Measurements from ENCODE around the gene RPS21. TPM values are rescaled to one million over a fixed set of nuclear protein-coding genes. Genes with fewer than 3 reads are reported as not detected.

The RPS21 gene
- total and polyA plus RNA-seq, 2 of the 4 experiments (the other 2 are of a cell fraction): 2,710 to 4,298 TPM

- H3K18ac ChIP-seq (ENCODE audit: low read depth, low read length): no peak overlapping the region
- H3K27me3 ChIP-seq (ENCODE audit: control insufficient read depth, insufficient read depth, low read length): no peaks in the 10 kb centered on the region
- POLR2A ChIA-PET (ENCODE audit: unreplicated experiment): no interaction called here
- no peak overlapping the region for H4K5ac ChIP-seq (ENCODE audit: low read depth, low read length)
- no peak overlapping the region for H2BK20ac ChIP-seq (ENCODE audit: low read depth, low read length)
- no peak overlapping the region for H3K14ac ChIP-seq (replicated peaks; ENCODE audit: low read depth, low read length)
- H3K23ac ChIP-seq (ENCODE audit: low read depth, low read length): no peak overlapping the region
- TF ChIP-seq BHLHE40 (IDR thresholded peaks at IDR 0.05; ENCODE audit: low read depth, low read length) (no peak), MXI1 (IDR thresholded peaks at IDR 0.05; ENCODE audit: borderline replicate concordance, low read depth, low read length) (no peak), MAZ (IDR thresholded peaks at IDR 0.05; ENCODE audit: borderline replicate concordance, low read depth, low read length) (no peak), CHD1 (IDR thresholded peaks at IDR 0.05; ENCODE audit: low read depth, low read length) (no peak), NFE2L2 (IDR thresholded peaks at IDR 0.05; ENCODE audit: low read depth, low read length) (no peak), CTCF (conservative IDR thresholded peaks at IDR 0.05; ENCODE audit: low read depth, low read length) (no peak), RCOR1 (IDR thresholded peaks at IDR 0.05; ENCODE audit: insufficient replicate concordance, low read length) (no peak), MAFK (IDR thresholded peaks at IDR 0.05; ENCODE audit: low read depth, low read length) (no peak), RFX5 (IDR thresholded peaks at IDR 0.05; ENCODE audit: low read depth, low read length) (no peak), CEBPB (IDR thresholded peaks at IDR 0.05; ENCODE audit: low read depth, low read length) (no peak), FOS (IDR thresholded peaks at IDR 0.05; ENCODE audit: low read depth, low read length) (no peak), SMC3 (IDR thresholded peaks at IDR 0.05; ENCODE audit: low read depth, low read length) (no peak), RAD21 (IDR thresholded peaks at IDR 0.05; ENCODE audit: low read length) (no peak)
- TF ChIP-seq, protein P1, sequence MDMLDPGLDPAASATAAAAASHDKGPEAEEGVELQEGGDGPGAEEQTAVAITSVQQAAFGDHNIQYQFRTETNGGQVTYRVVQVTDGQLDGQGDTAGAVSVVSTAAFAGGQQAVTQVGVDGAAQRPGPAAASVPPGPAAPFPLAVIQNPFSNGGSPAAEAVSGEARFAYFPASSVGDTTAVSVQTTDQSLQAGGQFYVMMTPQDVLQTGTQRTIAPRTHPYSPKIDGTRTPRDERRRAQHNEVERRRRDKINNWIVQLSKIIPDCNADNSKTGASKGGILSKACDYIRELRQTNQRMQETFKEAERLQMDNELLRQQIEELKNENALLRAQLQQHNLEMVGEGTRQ (IDR thresholded peaks at IDR 0.05; ENCODE audit: low read depth, low read length): no peak
- TF ChIP-seq, protein P2, sequence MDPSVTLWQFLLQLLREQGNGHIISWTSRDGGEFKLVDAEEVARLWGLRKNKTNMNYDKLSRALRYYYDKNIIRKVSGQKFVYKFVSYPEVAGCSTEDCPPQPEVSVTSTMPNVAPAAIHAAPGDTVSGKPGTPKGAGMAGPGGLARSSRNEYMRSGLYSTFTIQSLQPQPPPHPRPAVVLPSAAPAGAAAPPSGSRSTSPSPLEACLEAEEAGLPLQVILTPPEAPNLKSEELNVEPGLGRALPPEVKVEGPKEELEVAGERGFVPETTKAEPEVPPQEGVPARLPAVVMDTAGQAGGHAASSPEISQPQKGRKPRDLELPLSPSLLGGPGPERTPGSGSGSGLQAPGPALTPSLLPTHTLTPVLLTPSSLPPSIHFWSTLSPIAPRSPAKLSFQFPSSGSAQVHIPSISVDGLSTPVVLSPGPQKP (IDR thresholded peaks at IDR 0.05; ENCODE audit: borderline replicate concordance, low read depth, low read length): no peak
- BruUV-seq (replicated peaks): no TSS peak
- no peak overlapping the region for H2BK5ac ChIP-seq (ENCODE audit: low read depth, low read length, poor library complexity, severe bottlenecking)
- no peak overlapping the region for H2BK120ac ChIP-seq (ENCODE audit: low read depth, low read length)
- DNase-seq: no peak
- H4K8ac ChIP-seq (ENCODE audit: low read depth in 2 of 2, low read length in 2 of 2): no peak overlapping the region
- H2BK15ac ChIP-seq (ENCODE audit: low read depth, low read length): no peak overlapping the region
- no peak overlapping the region for H3K4ac ChIP-seq (ENCODE audit: low read depth, low read length)
- H4K91ac ChIP-seq (ENCODE audit: insufficient read depth, low read depth, low read length): no peak overlapping the region
- H2AFZ ChIP-seq (replicated peaks; ENCODE audit: low read length, poor library complexity): no peak overlapping the region
- peaks cover 9% of the 10 kb centered on the region; the same call in 1 of the 2 replicates for H3K36me3 ChIP-seq (ENCODE audit: control insufficient read depth, insufficient read depth, low read length)
- no peak overlapping the region for H2AK9ac ChIP-seq (replicated peaks; ENCODE audit: low read depth, low read length, poor library complexity)
- no peaks in the 10 kb centered on the region for H3K79me1 ChIP-seq (ENCODE audit: low read depth in 1 of 2, low read length in 2 of 2)
- 86% methylated on average over 12 of the region's 43 CpGs; no CpG with 5 or more reads in 1 of the 2 experiments for WGBS, 2 experiments (ENCODE audit: extremely low coverage in 2 of 2, insufficient read length in 1 of 2)
- H3K27ac ChIP-seq (ENCODE audit: insufficient read depth, low read length): no peak overlapping the region
- peaks cover 25% of the 10 kb centered on the region for H3K4me1 ChIP-seq (ENCODE audit: control insufficient read depth, insufficient read depth, low read length)
- in situ Hi-C loops (cut with MboI; ENCODE audit: low sequenced_read_pairs): no loop called here
- dilution Hi-C loops (cut with HindIII; ENCODE audit: low sequenced_read_pairs, unreplicated experiment): no loop called here
- CTCF ChIA-PET: no interaction called here
- H3K9me1 ChIP-seq (ENCODE audit: insufficient read depth, low read length): no peaks in the 10 kb centered on the region
- H3K56ac ChIP-seq (ENCODE audit: extremely low read depth, insufficient read depth, low read length): no peak overlapping the region
- H3K9me3 ChIP-seq (ENCODE audit: control insufficient read depth, insufficient read depth, low read length): no peaks in the 10 kb centered on the region
- H3K4me2 ChIP-seq (ENCODE audit: low read depth, low read length): no peak overlapping the region
- no peak overlapping the region for H3K9ac ChIP-seq (ENCODE audit: low read depth, low read length)
- no peak overlapping the region for H2AK5ac ChIP-seq (ENCODE audit: low read depth, low read length)
- no peaks in the 10 kb centered on the region for H4K20me1 ChIP-seq (ENCODE audit: insufficient read depth, low read length)
- ATAC-seq (ENCODE audit: low read depth): no peak
- H3K4me3 ChIP-seq (ENCODE audit: insufficient read depth, low read depth, low read length): no peak overlapping the region
- intact Hi-C loops (cut with micrococcal nuclease): no loop called here
Observed at GRCh38 chr20:62352402-62353288, 34.3 kb upstream of the RPS21 start.

Data from IMR-90 (cell line).